Measurements from ENCODE around the gene PCDH8. TPM values are rescaled to one million over a fixed set of nuclear protein-coding genes. Genes with fewer than 3 reads are reported as not detected.

The PCDH8 gene
- polyA plus RNA-seq, 1 of the 3 experiments (the other 2 are of a cell fraction) = not detected

- H3F3A ChIP-seq (replicated peaks; ENCODE audit: insufficient read depth) = peaks cover 14% of the 10 kb centered on the region
- DNase-seq = peak; percentile 44
- no peak overlapping the region for H2AFZ ChIP-seq (ENCODE audit: low read depth)
- H3K9me2 ChIP-seq = no peaks in the 10 kb centered on the region
- no peaks in the 10 kb centered on the region for H4K20me1 ChIP-seq (ENCODE audit: insufficient read depth)
- H3K27me3 ChIP-seq (ENCODE audit: insufficient read depth) = peaks cover 40% of the 10 kb centered on the region
- TF ChIP-seq USF1 (IDR thresholded peaks at IDR 0.05; ENCODE audit: borderline replicate concordance, low read depth) = no peak
- TF ChIP-seq RCOR1 (IDR thresholded peaks at IDR 0.05; ENCODE audit: low read length) = no peak
- TF ChIP-seq TCF12 (IDR thresholded peaks at IDR 0.05) = no peak
- no peak for TF ChIP-seq FOXM1 (IDR thresholded peaks at IDR 0.05; ENCODE audit: low read depth)
- H3K9me3 ChIP-seq = no peaks in the 10 kb centered on the region
- no peaks in the 10 kb centered on the region for H3K79me2 ChIP-seq (ENCODE audit: insufficient read depth)
- no peaks in the 10 kb centered on the region for H3K36me3 ChIP-seq (replicated peaks in 1 of 2; ENCODE audit: control insufficient read depth in 1 of 2, insufficient read depth in 2 of 2, low read length in 1 of 2)
- H3K9ac ChIP-seq = no peak overlapping the region
- ChIA-PET CTCF (interaction anchor here (0.7 to 11.3 kb wide), 30 partner anchors 9 to 382 kb away, joined by 3 to 124 read pairs (median 5); partner anchors contain the start of gene SUGT1), POLR2A (interaction anchor here (2.4 kb wide), 1 partner anchor 195 kb away, joined by 10 read pairs; the partner anchor contains the start of gene SUGT1)
- 29% methylated on average over 12 of the region's 51 CpGs for WGBS (ENCODE audit: low lambda C conversion rate)
- H3K4me1 ChIP-seq (ENCODE audit: control insufficient read depth in 1 of 2, insufficient read depth in 2 of 2, low read depth in 1 of 2, low read length in 1 of 2) = peaks cover 6 to 39% of the 10 kb centered on the region in 2 experiments; a peak in 3 of 4 replicates
- peak overlapping the region; percentile 68 for H3K4me2 ChIP-seq
- no peak overlapping the region for H3K27ac ChIP-seq (ENCODE audit: low read depth in 2 of 2, low read length in 1 of 2)
- peak overlapping the region in 1 of 2 experiments; percentile 19; a peak in 2 of 4 replicates for H3K4me3 ChIP-seq (ENCODE audit: low read depth in 2 of 2, low read length in 1 of 2)
These were observed 1.1 kb downstream of the PCDH8 start for GRCh38 chr13:52847322-52847681.

GRCh38 chr13:52846567-52847321, 1.7 kb downstream of the PCDH8 start:
- ChIA-PET POLR2A (interaction anchor here (0.6 to 2.4 kb wide), 2 partner anchors 194 to 236 kb away, joined by 4 to 10 read pairs; partner anchors contain the start of gene SUGT1), CTCF (interaction anchor here (0.7 to 11.3 kb wide), 53 partner anchors 9 to 381 kb away, joined by 3 to 124 read pairs (median 5); partner anchors contain the start of gene SUGT1)
- Histone ChIP-seq H3K4me2 (peak overlapping the region; percentile 68), H3K27ac (ENCODE audit: low read depth in 2 of 2, low read length in 1 of 2) (no peak overlapping the region), H4K20me1 (ENCODE audit: insufficient read depth) (no peaks in the 10 kb centered on the region), H3K9me3 (no peaks in the 10 kb centered on the region), H3K4me1 (ENCODE audit: control insufficient read depth in 1 of 2, insufficient read depth in 2 of 2, low read depth in 1 of 2, low read length in 1 of 2) (peaks cover under 1 to 34% of the 10 kb centered on the region in 2 experiments; a peak in 3 of 4 replicates), H3K9me2 (no peaks in the 10 kb centered on the region), H3K9ac (no peak overlapping the region), H3K27me3 (ENCODE audit: insufficient read depth) (peaks cover 40% of the 10 kb centered on the region), H3F3A (replicated peaks; ENCODE audit: insufficient read depth) (peaks cover 10% of the 10 kb centered on the region), H3K36me3 (replicated peaks in 1 of 2; ENCODE audit: control insufficient read depth in 1 of 2, insufficient read depth in 2 of 2, low read length in 1 of 2) (no peaks in the 10 kb centered on the region), H3K79me2 (ENCODE audit: insufficient read depth) (no peaks in the 10 kb centered on the region), H2AFZ (ENCODE audit: low read depth) (no peak overlapping the region), H3K4me3 (ENCODE audit: low read depth in 2 of 2, low read length in 1 of 2) (peak overlapping the region; percentile 17 to 41; a peak in 2 of 4 replicates)
- peak; percentile 75 for DNase-seq
- TF ChIP-seq IRF3 (IDR thresholded peaks at IDR 0.05; ENCODE audit: low read depth, low read length) (no peak), RCOR1 (IDR thresholded peaks at IDR 0.05; ENCODE audit: low read length) (no peak), REST (IDR thresholded peaks at IDR 0.05; ENCODE audit: low read depth, low read length) (peak; percentile 99), GATA2 (CRISPR knock-in tag; IDR thresholded peaks at IDR 0.05) (no peak), ELF1 (IDR thresholded peaks at IDR 0.05) (peak; percentile 43; the same call in 1 of the 2 replicates), RAD21 (IDR thresholded peaks at IDR 0.05; ENCODE audit: low read length) (peak; percentile 43; the same call in 1 of the 2 replicates), CTCF (IDR thresholded peaks at IDR 0.05) (peak; percentile 59), YY1 (IDR thresholded peaks at IDR 0.05; ENCODE audit: low read depth) (no peak), ZBTB33 (IDR thresholded peaks at IDR 0.05; ENCODE audit: borderline replicate concordance, low read depth) (no peak)
- 9% methylated on average over 14 of the region's 100 CpGs for WGBS (ENCODE audit: low lambda C conversion rate)

All from SK-N-SH (cell line).